Measurements from ENCODE around the gene PIAS3. TPM values are rescaled to one million over a fixed set of nuclear protein-coding genes. Genes with fewer than 3 reads are reported as not detected.

Gene PIAS3
- total RNA-seq, 2 experiments from 2014 or later = 18.7 to 19.7 TPM

- peaks cover 0 to 2% of the 10 kb centered on the region in 2 experiments for H3K27me3 ChIP-seq (ENCODE audit: control insufficient read depth in 1 of 2, insufficient read depth in 2 of 2, low read length in 2 of 2)
- intact Hi-C loops (cut with DNase I, micrococcal nuclease) = no loop called here
- H3K9me3 Mint-ChIP-seq = no peaks in the 10 kb centered on the region
- no peak overlapping the region for H3K27ac ChIP-seq (ENCODE audit: low read depth in 1 of 2, low read length in 2 of 2)
- H3K4me1 Mint-ChIP-seq (ENCODE audit: low read depth) = peaks cover 18% of the 10 kb centered on the region
- peaks cover 17% of the 10 kb centered on the region for H3K4me1 ChIP-seq (ENCODE audit: insufficient read depth, low read length)
- no peak overlapping the region for H3K4me3 ChIP-seq (ENCODE audit: low read length)
- no peak overlapping the region for H3K27ac Mint-ChIP-seq
- H3K4me3 Mint-ChIP-seq = no peak overlapping the region
- no peak for TF ChIP-seq CTCF (IDR thresholded peaks at IDR 0.05)
- ATAC-seq (ENCODE audit: poor library complexity) (no peak), DNase-seq (no peak)
- no peaks in the 10 kb centered on the region for H3K27me3 Mint-ChIP-seq
- H3K9me3 ChIP-seq (ENCODE audit: control insufficient read depth in 1 of 2, insufficient read depth in 1 of 2, low read length in 2 of 2) = no peaks in the 10 kb centered on the region
- H3K36me3 ChIP-seq (ENCODE audit: insufficient read depth, low read length) = no peaks in the 10 kb centered on the region
- ChIA-PET CTCF (no interaction called here), POLR2A (interaction anchor here (0.8 kb wide), 1 partner anchor 15 kb away, joined by 3 read pairs; no protein-coding TSS in a partner anchor)
- no peaks in the 10 kb centered on the region for H3K36me3 Mint-ChIP-seq (ENCODE audit: low read depth)
Observed at GRCh38 chr1:145874646-145875045, 15.8 kb upstream of the PIAS3 start.

- ChIA-PET CTCF (interaction anchor here (1.1 to 5.2 kb wide), 2 partner anchors 13 to 27 kb away, joined by 3 to 26 read pairs; partner anchors contain the start of genes ANKRD35 and NUDT17), POLR2A (interaction anchor here (0.6 to 3.6 kb wide), 13 partner anchors 13 to 168 kb away, joined by 3 to 39 read pairs (median 4); partner anchors contain the start of genes ANKRD34A, ANKRD35, LIX1L and NUDT17)
- H3K36me3 ChIP-seq (ENCODE audit: insufficient read depth, low read length) = no peaks in the 10 kb centered on the region
- Mint-ChIP-seq H3K36me3 (ENCODE audit: low read depth) (no peaks in the 10 kb centered on the region), H3K27ac (peak overlapping the region; percentile 50), H3K27me3 (no peaks in the 10 kb centered on the region), H3K4me1 (ENCODE audit: low read depth) (peaks cover 18% of the 10 kb centered on the region), H3K9me3 (no peaks in the 10 kb centered on the region), H3K4me3 (peak overlapping the region; percentile 83)
- DNase-seq (peak in 13 of 14 experiments; percentile 12 to 60 (median 36)), ATAC-seq (ENCODE audit: poor library complexity) (peak; percentile 76)
- H3K9me3 ChIP-seq (ENCODE audit: control insufficient read depth in 1 of 2, insufficient read depth in 1 of 2, low read length in 2 of 2) = no peaks in the 10 kb centered on the region
- H3K4me3 ChIP-seq (ENCODE audit: low read length) = peak overlapping the region; percentile 49
- intact Hi-C loops (cut with DNase I, micrococcal nuclease) = no loop called here
- no peak overlapping the region for H3K27ac ChIP-seq (ENCODE audit: low read depth in 1 of 2, low read length in 2 of 2)
- H3K27me3 ChIP-seq (ENCODE audit: control insufficient read depth in 1 of 2, insufficient read depth in 2 of 2, low read length in 2 of 2) = peaks cover 0 to 2% of the 10 kb centered on the region in 2 experiments
- TF ChIP-seq CTCF (IDR thresholded peaks at IDR 0.05) = no peak
- peaks cover 17% of the 10 kb centered on the region for H3K4me1 ChIP-seq (ENCODE audit: insufficient read depth, low read length)
Observed at GRCh38 chr1:145871994-145872924, 13.4 kb upstream of the PIAS3 start.

- intact Hi-C loops (cut with DNase I, micrococcal nuclease) = no loop called here
- Mint-ChIP-seq H3K4me1 (ENCODE audit: low read depth) (peaks cover 18% of the 10 kb centered on the region), H3K27ac (no peak overlapping the region), H3K27me3 (no peaks in the 10 kb centered on the region), H3K9me3 (no peaks in the 10 kb centered on the region), H3K36me3 (ENCODE audit: low read depth) (no peaks in the 10 kb centered on the region), H3K4me3 (no peak overlapping the region)
- Histone ChIP-seq H3K4me3 (ENCODE audit: low read length) (no peak overlapping the region), H3K27me3 (ENCODE audit: control insufficient read depth in 1 of 2, insufficient read depth in 2 of 2, low read length in 2 of 2) (no peaks in the 10 kb centered on the region), H3K9me3 (ENCODE audit: control insufficient read depth in 1 of 2, insufficient read depth in 1 of 2, low read length in 2 of 2) (no peaks in the 10 kb centered on the region), H3K4me1 (ENCODE audit: insufficient read depth, low read length) (peaks cover 17% of the 10 kb centered on the region), H3K27ac (ENCODE audit: low read depth in 1 of 2, low read length in 2 of 2) (no peak overlapping the region), H3K36me3 (ENCODE audit: insufficient read depth, low read length) (no peaks in the 10 kb centered on the region)
- ATAC-seq (ENCODE audit: poor library complexity) (no peak), DNase-seq (no peak)
- CTCF ChIA-PET = interaction anchor here (1.2 kb wide), 1 partner anchor 23 kb away, joined by 3 read pairs; no protein-coding TSS in a partner anchor
- POLR2A ChIA-PET = interaction anchor here (0.8 kb wide), 1 partner anchor 9 kb away, joined by 3 read pairs; the partner anchor contains the start of gene PIAS3
- TF ChIP-seq CTCF (IDR thresholded peaks at IDR 0.05) = no peak
Observed at GRCh38 chr1:145868232-145868631, 9.4 kb upstream of the PIAS3 start.
